PC-3 (cell line): Measurements from ENCODE around the gene LRRFIP1. TPM values are rescaled to one million over a fixed set of nuclear protein-coding genes. Genes with fewer than 3 reads are reported as not detected.

ENCODE experiments used
- ATAC-seq: fragments of 200-7000 bp; cut with Tn5 transposase; 2 replicates; pipeline ENCODE4 v1.9.1; 2020; ENCODE audit warnings: mild to moderate bottlenecking, moderate library complexity
- BruUV-seq: library from RNA; stranded (reverse); fragments of 400-500 nt; replicated peaks from 2 replicates; lab custom pipeline; 2021; lab: Mats Ljungman, UMichigan
- CTCF ChIA-PET: fragments of 300-600 bp; sonication (Branson Sonifier 250); formaldehyde crosslinking; loops from one replicate; lab custom pipeline; 2022; ENCODE audit warnings: antibody characterized with exemption; lab: Charles Lee
- POLR2A ChIA-PET: fragments of 300-600 bp; sonication (Branson Sonifier 250); formaldehyde crosslinking; loops from one replicate; lab custom pipeline; 2022; ENCODE audit warnings: antibody characterized with exemption; ENCODE audit not compliant: unreplicated experiment; lab: Charles Lee
- DNase-seq: peaks from one replicate; pipeline ENCODE4 v3.0.0-alpha.2; 2015
- H2AFZ ChIP-seq: fragments of 300-600 bp; sonication (generic); 2 replicates; pipeline ENCODE4 v1.6.0; 2016; ENCODE audit warnings: antibody characterized with exemption, low read length
- H3F3A ChIP-seq: fragments of 300-600 bp; sonication (generic); one replicate; pipeline ENCODE4 v1.6.0; 2017; ENCODE audit warnings: antibody characterized with exemption, low read length, control low read depth, mild to moderate bottlenecking; ENCODE audit not compliant: unreplicated experiment
- H3K27ac ChIP-seq: fragments of 300-600 bp; sonication (generic); 2 replicates; pipeline ENCODE4 v1.5.1; 2016; ENCODE audit warnings: mild to moderate bottlenecking, low read length
- H3K27me3 ChIP-seq: fragments of 300-600 bp; sonication (generic); 2 replicates; pipeline ENCODE4 v1.6.1; 2016; ENCODE audit warnings: low read length, mixed read lengths
- H3K36me3 ChIP-seq: fragments of 300-600 bp; sonication (generic); 2 replicates; pipeline ENCODE4 v1.6.1; 2016; ENCODE audit warnings: low read depth, mixed run types, low read length, mixed read lengths
- H3K4me1 ChIP-seq: fragments of 300-600 bp; sonication (generic); 2 replicates; pipeline ENCODE4 v1.5.1; 2016; ENCODE audit warnings: low read length; ENCODE audit not compliant: insufficient read depth
- H3K4me2 ChIP-seq: fragments of 300-600 bp; sonication (generic); 2 replicates; pipeline ENCODE4 v1.6.0; 2016; ENCODE audit warnings: low read length
- H3K4me3 ChIP-seq: fragments of 300-600 bp; sonication (generic); 2 replicates; pipeline ENCODE4 v1.5.1; 2016; ENCODE audit warnings: mild to moderate bottlenecking, low read length, mixed read lengths
- H3K79me2 ChIP-seq: fragments of 300-600 bp; sonication (generic); 2 replicates; pipeline ENCODE4 v1.6.1; 2017; ENCODE audit warnings: low read length, mixed read lengths
- H3K9ac ChIP-seq: fragments of 300-600 bp; sonication (generic); 2 replicates; pipeline ENCODE4 v1.6.0; 2016; ENCODE audit warnings: mild to moderate bottlenecking, low read length
- H3K9me2 ChIP-seq: fragments of 300-600 bp; sonication (generic); replicated peaks from 2 replicates; pipeline ENCODE4 v1.6.1; 2016; ENCODE audit warnings: mixed run types, low read length, mixed read lengths
- H3K9me3 ChIP-seq: fragments of 300-600 bp; sonication (generic); 2 replicates; pipeline ENCODE4 v1.6.1; 2016; ENCODE audit warnings: low read length, mixed read lengths
- H4K20me1 ChIP-seq: fragments of 300-600 bp; sonication (generic); 2 replicates; pipeline ENCODE4 v1.6.1; 2016; ENCODE audit warnings: low read length, mixed read lengths
- CTCF ChIP-seq: fragments of 300-600 bp; sonication (generic); conservative IDR thresholded peaks from 2 replicates; pipeline ENCODE4 v1.5.1; 2017; ENCODE audit warnings: antibody characterized with exemption, low read depth, mild to moderate bottlenecking, low read length
- EZH2 ChIP-seq: fragments of 300-600 bp; sonication (generic); IDR thresholded peaks from one replicate; pipeline ENCODE4 v1.6.1; 2017; ENCODE audit warnings: antibody characterized with exemption, mild to moderate bottlenecking, low read length; ENCODE audit not compliant: unreplicated experiment
- EZH2phosphoT487 ChIP-seq: fragments of 300-600 bp; sonication (generic); IDR thresholded peaks from 2 replicates; pipeline ENCODE4 v1.6.1; 2018; ENCODE audit warnings: mild to moderate bottlenecking, antibody characterized with exemption, low read length, borderline replicate concordance
- intact Hi-C: fragments of 100-400 bp; cut with micrococcal nuclease; formaldehyde crosslinking; loops from 2 replicates; pipeline ENCODE4 v1.9.0; 2023
- total RNA-seq: library from RNA; depleted of rRNA; stranded (reverse); fragments of >200 nt; gene quantifications from 2 replicates; pipeline ENCODE4 v1.2.3, GENCODE V29; 2014

Gene LRRFIP1
- total RNA-seq, 1 experiment from 2014 or later = 87.8 TPM

- no peak for DNase-seq
- no peak for ATAC-seq
- POLR2A ChIA-PET = no interaction called here
- Histone ChIP-seq H3K36me3 (no peaks in the 10 kb centered on the region), H3K4me3 (no peak overlapping the region), H4K20me1 (no peaks in the 10 kb centered on the region), H3K9me3 (no peaks in the 10 kb centered on the region), H3K9me2 (no peaks in the 10 kb centered on the region), H3K9ac (no peak overlapping the region), H3K4me1 (peaks cover 16% of the 10 kb centered on the region), H3K79me2 (no peaks in the 10 kb centered on the region), H3F3A (no peaks in the 10 kb centered on the region), H3K27me3 (no peaks in the 10 kb centered on the region), H3K4me2 (no peak overlapping the region), H3K27ac (no peak overlapping the region), H2AFZ (no peak overlapping the region)
- TF ChIP-seq EZH2phosphoT487 (no peak), CTCF (no peak), EZH2 (no peak)
- no TSS peak for BruUV-seq
- intact Hi-C loops = no loop called here
- CTCF ChIA-PET = no interaction called here
Measured at GRCh38 chr2:237820421-237820820, 193.0 kb downstream of the LRRFIP1 start.

DNA sequence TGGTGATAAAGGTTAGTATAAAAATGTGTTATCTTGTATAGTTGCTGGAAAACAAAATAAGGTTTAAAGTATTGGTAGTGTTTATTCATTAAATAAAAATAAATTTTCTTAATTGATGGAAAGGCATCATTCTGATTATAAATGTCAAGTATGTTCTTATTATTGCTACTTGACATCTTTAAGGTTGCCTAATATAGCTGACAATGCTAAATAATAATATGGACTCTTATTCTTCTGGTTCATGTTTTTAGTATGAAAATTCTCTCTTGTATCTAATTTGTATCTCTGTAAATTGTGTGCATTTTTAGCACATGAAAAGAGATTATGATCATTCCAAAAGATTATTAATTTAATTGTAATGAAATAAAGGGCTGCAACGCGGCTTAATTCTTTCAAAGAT lies 196.2 kb downstream of the LRRFIP1 start:
- intact Hi-C loops = no loop called here
- Histone ChIP-seq H3K4me2 (no peak overlapping the region), H3K79me2 (no peaks in the 10 kb centered on the region), H3K27ac (no peak overlapping the region), H3K9me2 (no peaks in the 10 kb centered on the region), H3K9ac (no peak overlapping the region), H4K20me1 (no peaks in the 10 kb centered on the region), H3K27me3 (no peaks in the 10 kb centered on the region), H3K9me3 (no peaks in the 10 kb centered on the region), H3K4me1 (peaks cover 4% of the 10 kb centered on the region; the same call in 1 of the 2 replicates), H2AFZ (no peak overlapping the region), H3F3A (no peaks in the 10 kb centered on the region), H3K36me3 (no peaks in the 10 kb centered on the region), H3K4me3 (no peak overlapping the region)
- POLR2A ChIA-PET = no interaction called here
- CTCF ChIA-PET = no interaction called here
- BruUV-seq = no TSS peak
- DNase-seq (no peak), ATAC-seq (no peak)
- TF ChIP-seq EZH2 = no peak
- no peak for TF ChIP-seq CTCF
- no peak for TF ChIP-seq EZH2phosphoT487

DNA sequence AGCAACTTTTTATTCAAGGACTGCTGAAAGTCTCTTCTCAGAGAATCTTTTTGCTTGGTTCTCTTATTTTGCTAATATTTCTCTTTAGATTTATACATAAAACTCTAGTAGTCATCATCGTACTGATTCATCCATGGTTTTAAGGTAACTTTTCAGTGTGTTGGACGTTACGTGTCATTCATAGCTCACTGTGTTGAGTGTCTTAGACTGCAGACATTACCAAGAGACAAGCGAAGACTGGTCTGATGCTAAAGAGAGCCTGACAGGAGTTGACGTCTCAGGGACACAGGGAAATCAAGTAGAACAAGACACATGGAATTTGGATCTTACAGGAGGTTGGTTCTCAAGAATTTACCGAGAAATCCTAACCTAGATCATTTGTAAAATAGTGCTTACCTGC lies 196.7 kb downstream of the LRRFIP1 start:
- Histone ChIP-seq H3K4me3 (no peak overlapping the region), H3K79me2 (no peaks in the 10 kb centered on the region), H3K9me2 (no peaks in the 10 kb centered on the region), H3F3A (no peaks in the 10 kb centered on the region), H3K36me3 (no peaks in the 10 kb centered on the region), H3K27ac (no peak overlapping the region), H2AFZ (no peak overlapping the region), H3K9me3 (no peaks in the 10 kb centered on the region), H3K27me3 (no peaks in the 10 kb centered on the region), H4K20me1 (no peaks in the 10 kb centered on the region), H3K4me2 (no peak overlapping the region), H3K4me1 (peaks cover 3% of the 10 kb centered on the region; the same call in 1 of the 2 replicates), H3K9ac (no peak overlapping the region)
- intact Hi-C loops = no loop called here
- ChIA-PET CTCF (no interaction called here), POLR2A (no interaction called here)
- no TSS peak for BruUV-seq
- ATAC-seq = no peak
- no peak for DNase-seq
- no peak for TF ChIP-seq CTCF
- TF ChIP-seq EZH2 = no peak
- no peak for TF ChIP-seq EZH2phosphoT487
